NCI-H1105 treated with DMSO at 0.1 percent for 48 hours (cell line): ENCODE data around the gene FALEC.

Experiments
- DNase-seq: peaks from one replicate; lab custom pipeline; 2025; lab: John Stamatoyannopoulos, UW

The FALEC gene

GRCh38 chr1:150545486-150546032 lies 30.0 kb downstream of the FALEC start:
- DNase-seq: no peak

GRCh38 chr1:150546294-150546937 lies 30.9 kb downstream of the FALEC start:
- no peak for DNase-seq

- DNase-seq: no peak
Measured at GRCh38 chr1:150548324-150548631, 32.7 kb downstream of the FALEC start.

DNA sequence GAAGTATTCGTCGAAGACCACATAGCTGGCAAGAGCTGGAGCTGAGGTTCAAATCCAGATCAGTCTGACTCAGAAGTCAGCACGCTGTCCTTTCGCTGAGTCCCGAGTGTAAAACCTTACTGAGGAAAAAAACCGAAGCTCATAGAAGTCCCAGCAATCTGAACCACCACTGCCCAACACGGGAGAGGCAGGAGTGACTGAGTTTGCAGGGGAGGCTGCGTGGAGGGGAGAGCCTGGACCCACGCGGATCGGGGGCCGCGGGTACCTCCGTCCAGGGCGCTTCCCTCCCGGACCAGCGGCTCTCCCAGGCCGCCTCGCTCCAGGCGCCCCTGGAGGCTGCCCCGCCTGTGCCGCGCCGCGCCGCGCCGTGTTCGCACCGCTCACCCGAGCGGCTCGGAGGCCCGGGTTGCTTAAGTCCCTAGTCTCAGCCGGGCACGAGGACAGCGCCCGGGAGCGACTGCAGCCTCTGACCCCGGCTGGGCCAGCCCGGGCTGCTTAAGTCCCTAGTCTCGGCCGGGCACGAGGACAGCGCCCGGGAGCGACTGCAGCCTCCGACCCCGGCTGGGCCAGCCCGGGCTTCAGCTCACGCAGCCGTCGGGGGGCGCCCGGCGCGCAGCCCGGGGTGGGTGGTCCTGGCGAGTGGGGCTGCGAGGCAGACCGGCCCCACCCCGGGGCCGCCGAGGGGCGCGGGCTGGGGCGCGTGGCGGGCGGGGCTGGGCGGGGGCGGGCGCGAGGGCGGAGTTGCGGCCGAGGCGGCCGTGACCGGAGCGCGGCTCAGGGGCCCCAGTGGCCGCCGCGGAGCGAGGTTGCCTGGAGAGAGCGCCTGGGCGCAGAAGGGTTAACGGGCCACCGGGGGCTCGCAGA lies 33.3 kb downstream of the FALEC start, which contains the start of gene ADAMTSL4:
Gene ADAMTSL4 (plus strand): TSS at position 777 of the 864 bp plus-strand sequence. CDS start 2,881 bp downstream, outside the sequence.
- DNase-seq: peak; percentile 33

DNA sequence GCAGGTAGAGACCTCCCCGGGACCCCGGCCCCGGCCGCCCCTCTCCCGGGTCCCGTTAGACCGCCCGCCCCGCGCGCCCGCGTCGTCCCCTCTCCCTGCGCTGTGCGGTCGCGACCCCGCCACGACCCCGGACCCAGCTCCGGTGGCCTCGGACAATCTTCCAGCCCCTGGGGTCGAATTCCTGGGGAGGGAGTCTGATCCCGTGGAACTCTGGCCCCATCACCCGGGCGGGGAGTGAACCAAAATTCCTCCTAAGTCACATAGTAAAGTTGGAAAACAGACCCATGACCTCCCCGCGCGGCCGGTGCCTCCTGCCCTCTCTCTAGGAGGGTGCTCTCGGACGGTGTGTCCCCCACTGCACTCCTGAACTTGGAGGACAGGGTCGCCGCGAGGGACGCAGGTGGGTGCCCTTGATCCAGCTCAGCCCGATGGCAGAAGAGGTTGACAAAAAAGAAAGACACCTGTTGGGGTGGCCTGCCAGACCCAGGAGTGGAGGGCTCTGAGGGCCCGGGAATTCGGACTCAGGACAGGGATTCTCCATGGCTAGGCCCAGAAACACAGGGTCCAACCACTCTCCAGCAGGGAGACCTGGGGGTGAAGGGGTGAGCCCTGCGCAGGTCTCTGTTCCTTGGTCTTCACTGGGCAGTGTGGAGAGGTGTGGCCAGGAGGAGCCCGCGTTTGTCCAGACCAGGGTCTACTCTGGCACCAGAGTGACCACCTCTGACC lies 34.1 kb downstream of the FALEC start:
- DNase-seq: no peak

DNA sequence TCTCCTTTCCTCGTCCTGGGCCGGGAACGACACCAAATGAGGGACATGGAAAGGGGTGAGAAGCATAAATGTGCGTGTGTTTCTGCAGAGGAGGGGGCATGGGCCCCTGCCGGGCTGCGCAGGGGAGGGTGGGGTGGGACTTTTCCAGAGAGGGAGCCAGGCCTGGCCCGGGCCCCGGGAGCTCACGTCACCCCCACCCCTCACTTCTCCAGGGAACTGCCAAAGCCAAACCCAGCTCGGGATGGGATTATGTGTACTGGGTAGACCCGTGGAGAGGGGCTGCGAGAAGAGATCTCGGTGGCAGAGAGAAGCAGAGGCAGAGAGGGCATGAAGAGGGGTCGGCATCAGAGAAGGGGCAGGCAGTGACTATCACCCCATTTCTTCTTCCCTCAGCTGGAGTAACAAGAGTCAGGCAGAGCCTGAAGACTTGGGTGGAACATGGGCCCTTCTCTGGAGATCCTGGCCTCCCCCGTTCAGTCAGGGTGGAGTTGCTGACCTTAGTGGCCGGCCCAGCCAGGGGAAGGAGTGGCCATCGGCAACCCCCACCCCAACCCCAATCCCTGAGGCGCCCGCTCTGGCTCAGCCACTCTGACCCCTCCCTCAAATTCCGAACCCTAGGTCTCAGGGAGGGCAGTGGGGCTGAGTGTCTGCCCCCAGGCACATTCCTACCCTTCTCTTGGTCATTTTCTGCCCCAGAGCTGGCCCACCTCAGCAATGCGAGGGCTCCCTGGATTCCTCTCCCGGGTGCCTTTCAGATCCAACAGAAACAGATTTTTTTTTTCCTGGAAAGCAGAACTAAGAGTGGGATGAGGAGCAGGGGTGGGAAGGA lies 34.9 kb downstream of the FALEC start:
- DNase-seq: no peak

- DNase-seq: no peak
Measured at GRCh38 chr1:150551051-150551783, 35.7 kb downstream of the FALEC start.

DNA sequence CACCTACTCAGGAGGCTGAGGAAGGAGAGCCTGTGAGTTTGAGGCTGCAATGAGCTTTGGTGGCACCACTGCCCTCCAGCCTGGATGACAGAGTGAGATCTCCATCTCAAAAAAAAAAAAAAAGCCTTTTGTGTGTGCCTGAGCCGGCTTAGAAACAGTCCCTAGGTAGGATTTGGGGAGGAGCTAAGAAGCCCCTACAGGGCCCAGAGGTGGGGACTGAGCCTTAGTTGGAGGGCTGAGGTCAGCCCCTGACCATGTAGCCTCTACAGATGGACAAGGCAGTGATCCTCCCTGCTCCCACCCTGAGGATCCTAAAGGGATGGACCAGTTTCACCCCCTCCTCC lies 36.2 kb downstream of the FALEC start:
- no peak for DNase-seq

- DNase-seq: no peak
Measured at GRCh38 chr1:150552128-150552910, 36.8 kb downstream of the FALEC start.

DNA sequence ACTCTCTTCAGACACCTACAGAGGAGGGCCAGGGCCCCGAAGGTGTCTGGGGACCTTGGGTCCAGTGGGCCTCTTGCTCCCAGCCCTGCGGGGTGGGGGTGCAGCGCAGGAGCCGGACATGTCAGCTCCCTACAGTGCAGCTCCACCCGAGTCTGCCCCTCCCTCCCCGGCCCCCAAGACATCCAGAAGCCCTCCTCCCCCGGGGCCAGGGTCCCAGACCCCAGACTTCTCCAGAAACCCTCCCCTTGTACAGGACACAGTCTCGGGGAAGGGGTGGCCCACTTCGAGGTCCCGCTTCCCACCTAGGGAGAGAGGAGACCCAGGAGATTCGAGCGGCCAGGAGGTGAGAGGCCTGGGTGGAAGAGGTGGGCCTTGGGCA lies 37.3 kb downstream of the FALEC start:
- DNase-seq: no peak

GRCh38 chr1:150553392-150554085 lies 38.0 kb downstream of the FALEC start:
- DNase-seq: no peak

- DNase-seq: no peak
Measured at GRCh38 chr1:150554086-150554452, 38.5 kb downstream of the FALEC start.

DNA sequence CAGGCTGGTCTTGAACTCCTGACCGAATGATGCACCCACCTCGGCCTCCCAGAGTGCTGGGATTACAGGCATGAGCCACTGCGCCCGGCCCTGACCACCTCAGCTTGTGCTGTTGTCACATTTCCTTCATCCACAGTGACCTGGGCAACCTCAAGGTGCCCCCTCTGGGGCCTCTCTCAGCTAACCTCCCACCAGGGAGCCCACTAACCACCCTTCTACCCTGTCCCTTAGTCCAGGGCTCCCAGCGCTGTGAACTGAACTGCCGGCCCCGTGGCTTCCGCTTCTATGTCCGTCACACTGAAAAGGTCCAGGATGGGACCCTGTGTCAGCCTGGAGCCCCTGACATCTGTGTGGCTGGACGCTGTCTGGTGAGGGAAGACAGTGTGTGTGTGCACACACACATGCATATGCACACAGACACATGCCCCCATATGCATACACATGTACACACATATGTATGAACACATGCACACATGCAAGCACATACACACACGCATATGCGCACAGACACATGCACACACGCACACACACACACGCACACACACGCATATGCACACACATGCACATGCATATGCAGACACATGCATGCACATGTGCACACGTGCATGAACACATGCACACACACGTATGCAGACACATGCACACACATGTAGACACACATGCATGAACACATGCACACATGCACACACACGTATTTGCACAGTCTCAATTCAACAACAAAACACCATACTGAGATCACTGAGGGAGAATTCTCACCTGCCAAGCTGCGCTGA lies 39.8 kb downstream of the FALEC start:
- DNase-seq: no peak

GRCh38 chr1:150555971-150556865 lies 40.7 kb downstream of the FALEC start:
- DNase-seq: no peak

- no peak for DNase-seq
Measured at GRCh38 chr1:150557065-150557600, 41.6 kb downstream of the FALEC start.

GRCh38 chr1:150557813-150558212 lies 42.3 kb downstream of the FALEC start:
- no peak for DNase-seq

- DNase-seq: no peak
Measured at GRCh38 chr1:150558303-150558704, 42.8 kb downstream of the FALEC start.
